ENCODE results near the gene GORASP2.

GRCh38 chr2:170917957-170918356, 11.1 kb upstream of the GORASP2 start:
- TF ChIP-seq POLR2A (IDR thresholded peaks at IDR 0.05) (no peak), CTCF (IDR thresholded peaks at IDR 0.05) (no peak)
